GM18499 (cell line): ENCODE measurements around the gene WDFY1.

ENCODE experiments used
- ATAC-seq: cut with Tn5 transposase; IDR thresholded peaks from one replicate; pipeline ENCODE4 v1.9.1; 2021; ENCODE audit warnings: moderate number of reproducible peaks; ENCODE audit not compliant: insufficient read depth, unreplicated experiment

Gene WDFY1

DNA sequence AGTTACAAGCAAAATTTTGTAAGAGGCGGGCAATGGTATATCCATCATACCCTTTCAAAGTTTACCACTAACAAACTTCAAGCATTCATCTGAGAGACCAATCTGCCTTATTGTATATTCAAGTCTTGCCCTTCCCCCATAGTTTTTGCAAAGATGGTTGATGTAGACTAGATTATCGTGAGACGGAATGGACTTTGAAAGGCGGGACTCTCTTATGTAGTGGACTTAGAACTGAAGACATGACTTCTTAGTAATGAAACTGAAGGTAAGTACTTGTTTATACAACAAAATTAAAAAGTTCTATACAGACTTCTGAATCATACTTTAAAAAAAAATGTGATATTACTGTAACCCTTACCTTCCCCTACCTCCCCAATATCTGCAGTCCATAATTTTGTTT is 118.1 kb downstream of the WDFY1 start:
- ATAC-seq = no peak
